Right lobe of liver (tissue), 4 donors: ENCODE results near the gene APBA3.

Experiments
- CTCF ChIP-seq, 4 donors: fragments of 200-600 bp in 3 of 4; fragments of 450-650 bp in 1 of 4; IDR thresholded peaks; one replicate each; pipeline versions ENCODE4 v1.5.1 to v1.8.0; 2016 to 2022; ENCODE audit warnings: antibody characterized with exemption in 4 of 4, mild to moderate bottlenecking in 2 of 4
- POLR2A ChIP-seq: fragments of 450-650 bp; IDR thresholded peaks from one replicate; pipeline ENCODE4 v1.6.1; 2017; ENCODE audit warnings: antibody characterized with exemption, mild to moderate bottlenecking
- donor health status: DM: no; HTN: no; CAD: no.
- donor health status: DM: no; HTN: no; CAD: no.
- donor health status: DM: no; HTN: yes; CAD: no.

GRCh38 chr19:3805859-3806258 lies 44.4 kb upstream of the APBA3 start:
- no peak for TF ChIP-seq CTCF (IDR thresholded peaks at IDR 0.05)
- no peak for TF ChIP-seq POLR2A
